Activated T-helper 1 cell treated with Interleukin-2 at 50 U/mL for 16 hours (primary cell): ENCODE measurements around the gene ARHGEF37.
"Not testable (repeated sequence)": the region's sequence is repeated elsewhere in the genome, so short reads cannot be mapped to it uniquely, and the experiment has no call there.

Experiments used
- DNase-seq: peaks from one replicate; pipeline ENCODE4 v3.0.0-alpha.2; 2020; ENCODE audit warnings: low read depth

ARHGEF37 gene

DNA sequence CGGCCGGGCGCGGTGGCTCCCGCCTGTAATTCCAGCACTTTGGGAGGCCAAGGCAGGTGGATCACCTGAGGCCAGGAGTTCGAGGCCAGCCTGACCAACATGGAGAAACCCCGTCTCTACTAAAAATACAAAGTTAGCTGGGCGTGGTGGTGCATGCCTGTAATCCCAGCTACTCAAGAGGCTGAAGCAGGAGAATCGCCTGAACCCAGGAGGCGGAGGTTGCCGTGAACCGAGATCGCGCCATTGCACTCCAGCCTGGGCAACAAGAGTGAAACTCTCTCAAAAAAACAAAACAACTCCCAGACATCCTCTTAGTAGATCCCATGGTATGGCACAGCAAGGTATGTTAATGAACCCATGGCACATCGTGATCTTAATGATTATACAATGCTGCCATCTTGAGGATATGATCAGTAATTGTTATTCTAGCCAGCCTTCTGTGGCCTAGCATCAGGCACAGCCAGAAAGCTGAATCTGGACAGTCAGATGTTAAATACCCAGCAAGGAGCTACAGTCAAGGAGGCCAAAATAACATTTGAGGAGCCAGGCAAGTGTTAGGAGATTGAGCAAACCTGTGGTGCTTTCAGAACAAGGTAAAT, 16.7 kb upstream of the ARHGEF37 start:
- not testable (repeated sequence) for DNase-seq

DNA sequence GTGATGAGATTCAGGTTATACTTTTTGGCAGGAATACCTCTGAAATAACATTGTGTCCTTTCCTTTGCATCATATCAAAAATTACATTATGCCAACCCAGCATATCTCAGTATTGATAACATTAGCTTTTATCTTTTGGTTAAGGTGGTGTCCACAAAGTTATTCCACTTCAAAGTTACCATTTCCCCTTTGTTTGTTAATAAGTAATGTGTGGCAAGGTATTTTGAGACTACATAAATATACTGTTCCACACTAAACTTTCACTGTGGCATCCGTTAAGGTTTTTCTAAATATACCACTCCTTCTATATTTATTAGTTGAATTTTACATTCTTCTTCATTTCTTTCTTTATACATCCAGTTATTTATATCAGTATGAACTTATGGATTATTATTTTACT, 14.1 kb upstream of the ARHGEF37 start:
- no peak for DNase-seq

- DNase-seq, result no peak
Observed at GRCh38 chr5:149572170-149572569, 9.1 kb upstream of the ARHGEF37 start.

- DNase-seq, result no peak
Observed at GRCh38 chr5:149572576-149573231, 8.6 kb upstream of the ARHGEF37 start.

DNA sequence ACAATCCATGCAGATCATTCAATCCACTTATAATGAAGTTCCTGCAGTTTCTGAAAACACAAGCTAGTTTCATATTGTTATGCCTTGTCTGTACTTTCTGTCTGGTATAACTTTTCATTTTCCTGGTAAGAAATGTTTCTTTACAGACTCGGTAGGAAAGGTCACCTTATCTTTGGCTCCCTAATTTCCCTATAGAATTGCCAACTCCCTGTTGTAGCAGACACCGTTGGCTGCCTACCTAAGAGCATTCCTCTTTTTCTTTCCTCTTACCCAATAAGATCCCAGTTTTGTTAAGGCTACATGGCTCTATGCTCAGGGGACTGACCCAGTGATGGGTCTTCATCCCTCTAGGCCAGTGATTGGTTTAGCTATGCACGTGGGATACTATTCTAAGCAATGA, 6.2 kb upstream of the ARHGEF37 start:
- no peak for DNase-seq

- DNase-seq, result no peak
Observed at GRCh38 chr5:149576021-149576420, 5.3 kb upstream of the ARHGEF37 start.

- no peak for DNase-seq
Observed at GRCh38 chr5:149578896-149579295, 2.4 kb upstream of the ARHGEF37 start.

GRCh38 chr5:149580808-149581191, 498 bp upstream of the ARHGEF37 start:
- no peak for DNase-seq

DNA sequence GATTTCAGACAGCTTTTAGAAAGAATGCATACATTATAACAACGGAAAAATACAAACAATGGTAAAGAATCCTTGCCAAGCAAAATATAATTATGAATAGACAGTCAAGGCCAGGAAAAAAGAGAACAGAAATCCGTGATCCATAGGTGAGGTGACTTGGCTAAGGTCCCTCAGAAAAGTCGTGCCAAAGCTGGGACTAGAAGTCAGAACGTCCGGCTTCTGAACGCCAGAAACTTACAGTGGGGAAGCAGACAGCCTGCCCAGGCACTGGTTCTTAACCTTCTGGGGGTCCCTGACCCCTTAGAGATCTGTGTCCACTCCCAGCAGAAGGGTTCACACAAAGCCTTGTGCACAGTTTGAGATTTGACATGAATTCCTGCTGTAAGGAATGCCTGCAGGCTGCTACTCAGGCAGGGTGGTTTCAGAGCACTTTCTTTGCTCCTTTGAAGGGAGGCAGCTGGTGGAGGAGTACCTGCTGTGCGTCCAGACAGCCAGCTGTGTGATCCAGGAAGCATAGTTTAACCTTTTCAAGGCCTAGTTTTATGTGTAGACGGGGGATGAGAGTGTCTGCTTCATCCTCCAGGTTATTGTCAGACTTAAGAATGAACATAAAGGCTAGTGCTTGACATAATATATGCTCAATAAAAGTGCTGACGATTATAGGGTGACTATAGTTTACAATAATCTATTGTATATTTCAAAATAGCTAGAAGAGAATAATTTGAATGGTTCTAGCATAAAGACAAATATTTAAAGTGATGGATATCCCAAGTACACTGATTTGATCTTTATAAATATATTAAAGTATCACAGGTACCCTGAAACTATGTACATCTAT, 852 bp downstream of the ARHGEF37 start:
- DNase-seq, result no peak

DNA sequence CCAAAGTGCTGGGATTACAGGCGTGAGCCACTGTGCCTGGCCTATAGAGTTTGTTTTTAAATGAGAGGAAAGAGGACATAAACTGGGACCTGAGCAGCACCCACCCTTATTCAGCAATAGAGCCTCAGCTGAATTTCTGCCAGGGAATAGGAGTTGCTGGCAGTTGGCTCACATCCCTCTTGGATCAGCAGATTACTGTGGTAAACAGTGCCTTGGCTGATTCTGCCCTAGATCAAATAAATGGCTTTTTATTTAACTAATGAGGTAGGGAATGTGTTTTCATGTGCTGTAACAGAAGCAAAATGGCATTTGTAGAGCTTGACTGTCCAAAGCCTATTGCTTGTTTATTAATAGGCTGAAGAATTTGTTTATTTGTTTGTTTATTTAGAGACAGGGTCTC, 2.1 kb downstream of the ARHGEF37 start:
- no peak for DNase-seq

GRCh38 chr5:149584121-149584520, 2.8 kb downstream of the ARHGEF37 start:
- no peak for DNase-seq

DNA sequence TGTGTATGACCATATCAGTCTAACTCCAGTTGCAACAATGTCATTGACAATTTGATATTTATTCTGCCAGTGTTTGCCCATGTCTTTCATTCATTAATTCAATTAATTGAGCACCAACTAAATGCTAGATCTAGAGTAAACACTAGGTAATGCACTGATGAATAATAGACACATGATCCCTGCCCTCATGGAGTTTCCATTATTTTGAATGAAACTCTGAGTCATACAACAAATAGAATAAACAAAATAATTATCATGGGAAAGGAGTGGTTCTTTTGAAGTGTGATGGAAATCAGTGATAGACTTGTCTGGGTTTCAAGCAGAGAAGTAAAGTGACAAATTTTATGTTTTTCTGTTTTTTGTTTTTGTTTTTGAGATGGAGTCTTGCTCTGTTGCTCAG, 4.6 kb downstream of the ARHGEF37 start:
- no peak for DNase-seq

DNA sequence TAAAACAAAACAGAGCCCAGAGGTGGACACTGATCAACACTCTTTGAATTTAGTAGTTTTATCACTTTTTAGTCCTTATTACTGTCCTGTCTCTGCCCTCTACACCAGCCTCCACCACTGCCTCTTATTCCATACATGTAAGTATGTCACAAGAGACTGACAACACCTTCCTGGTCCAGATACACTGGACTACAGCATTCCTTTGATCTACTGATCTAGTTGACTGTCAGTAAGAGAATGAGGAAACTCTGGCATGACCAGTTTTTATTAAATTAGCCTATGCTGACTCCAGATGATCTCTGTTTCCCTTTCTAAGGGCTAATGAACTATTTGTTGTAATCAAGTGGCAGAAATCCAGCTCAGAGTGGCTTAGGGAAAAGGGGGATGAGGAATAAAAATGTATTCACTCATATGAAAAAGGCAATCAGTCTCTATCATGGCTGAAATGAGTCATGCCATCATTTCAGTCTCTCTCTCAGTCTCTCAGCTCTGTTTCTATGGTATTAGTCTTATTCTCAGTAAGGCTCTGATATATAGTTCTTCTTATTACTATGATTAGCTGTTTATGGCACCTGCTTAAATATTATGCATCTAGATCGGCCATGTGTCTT, 5.5 kb downstream of the ARHGEF37 start:
- DNase-seq, result no peak

DNA sequence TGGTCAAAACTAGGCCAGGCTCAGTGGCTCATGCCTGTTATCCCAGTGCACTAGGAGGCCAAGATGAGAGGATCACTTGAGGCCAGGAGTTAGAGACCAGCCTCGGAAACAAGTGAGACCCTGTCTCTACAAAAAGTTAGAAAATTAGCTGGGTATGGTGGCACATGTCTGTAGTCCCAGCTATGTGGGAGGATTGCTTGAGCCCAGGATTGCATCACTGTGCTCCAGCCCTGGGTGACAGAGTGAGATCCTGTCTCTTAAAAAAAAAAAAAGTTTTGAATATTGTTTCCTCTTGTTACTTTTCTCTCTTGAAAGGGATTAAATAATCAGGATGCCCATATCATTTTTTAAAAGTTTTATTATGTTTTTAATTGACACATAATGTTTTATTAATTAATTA, 7.6 kb downstream of the ARHGEF37 start:
- DNase-seq, result no peak

- DNase-seq, result no peak
Observed at GRCh38 chr5:149593370-149593769, 12.1 kb downstream of the ARHGEF37 start.

GRCh38 chr5:149594206-149594895, 13.1 kb downstream of the ARHGEF37 start:
- DNase-seq, result no peak

DNA sequence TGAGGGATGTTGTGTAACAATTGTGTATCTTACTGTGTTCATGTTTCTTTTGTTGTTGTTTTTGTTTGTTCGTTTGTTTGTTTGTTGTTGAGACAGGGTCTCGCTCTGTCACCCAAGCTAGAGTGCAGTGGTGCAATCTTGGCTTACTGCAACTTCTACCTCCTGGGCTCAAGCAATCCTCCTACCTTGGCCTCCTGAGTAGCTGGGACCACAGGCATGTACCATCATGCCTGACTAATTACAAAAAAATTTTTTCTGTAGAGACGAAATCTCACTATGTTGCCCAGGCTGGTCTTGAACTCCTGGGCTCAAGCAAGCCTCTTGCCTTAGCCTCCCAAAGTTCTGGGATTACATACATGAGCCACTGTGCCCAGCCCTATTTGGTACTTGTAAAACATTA, 13.8 kb downstream of the ARHGEF37 start:
- DNase-seq, result not testable (repeated sequence)

- no peak for DNase-seq
Observed at GRCh38 chr5:149596712-149597111, 15.4 kb downstream of the ARHGEF37 start.

DNA sequence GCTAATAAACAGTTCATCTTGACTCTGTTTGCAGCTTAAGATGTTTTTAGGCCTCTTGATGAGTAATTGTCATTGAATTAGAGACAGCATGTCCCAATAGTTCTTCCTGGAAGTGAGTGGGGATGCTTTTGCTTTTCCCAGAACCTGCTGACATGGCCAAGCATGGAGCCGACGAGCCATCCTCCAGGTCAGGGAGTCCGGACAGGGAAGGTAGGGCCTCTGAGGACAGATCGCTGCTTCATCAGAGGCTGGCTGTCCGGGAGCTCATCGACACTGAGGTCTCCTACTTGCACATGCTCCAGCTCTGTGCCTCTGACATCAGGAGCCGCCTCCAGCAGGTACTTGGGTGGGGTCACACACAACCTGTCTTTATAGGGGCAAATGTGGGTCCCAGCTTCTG, 16.3 kb downstream of the ARHGEF37 start:
- no peak for DNase-seq

- DNase-seq, result not testable (repeated sequence)
Observed at GRCh38 chr5:149598234-149598633, 16.9 kb downstream of the ARHGEF37 start.

DNA sequence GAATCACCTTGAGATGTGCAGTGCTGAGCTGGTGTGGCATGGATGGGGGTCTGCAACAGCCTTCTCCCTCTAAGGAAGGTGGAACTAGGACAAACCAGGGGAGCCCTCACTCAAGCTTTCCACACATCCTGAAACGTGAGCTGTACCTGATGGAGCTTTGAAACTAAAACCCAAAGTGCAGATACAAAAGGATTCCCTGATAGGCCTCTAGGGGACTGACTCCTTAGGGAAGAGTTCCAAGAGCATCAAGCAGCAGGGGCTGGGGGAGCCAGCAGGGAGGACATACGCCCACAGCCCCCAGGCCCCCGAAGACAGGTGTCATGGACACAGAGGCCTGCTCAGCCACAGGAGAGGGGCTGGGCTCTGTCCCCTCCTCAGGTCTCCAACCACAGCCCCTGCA, 17.7 kb downstream of the ARHGEF37 start:
- no peak for DNase-seq

DNA sequence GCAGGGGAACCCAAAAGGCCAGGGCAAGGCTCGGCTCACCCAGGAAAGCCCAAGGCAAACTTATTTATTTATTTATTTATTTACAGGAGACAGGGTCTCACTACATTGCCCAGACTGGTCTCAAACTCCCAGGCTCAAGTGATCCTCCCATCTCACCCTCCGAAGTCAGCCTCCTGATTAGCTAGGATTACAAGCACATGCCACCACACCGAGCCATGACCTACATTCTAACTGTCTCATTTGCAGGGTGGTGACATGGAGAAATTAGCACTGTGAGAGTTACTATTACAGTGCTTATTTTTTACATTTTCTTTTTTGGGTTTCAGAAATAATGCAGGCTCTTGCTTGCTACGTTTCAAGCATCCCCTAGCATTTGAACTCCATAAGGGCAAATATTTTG, 18.1 kb downstream of the ARHGEF37 start:
- DNase-seq, result no peak
